Measurements from ENCODE around the gene SLC39A12. TPM values are rescaled to one million over a fixed set of nuclear protein-coding genes. Genes with fewer than 3 reads are reported as not detected.

The SLC39A12 gene
- total RNA-seq, 1 donor from 2014 or later = not detected

- Histone ChIP-seq H3K36me3 (no peaks in the 10 kb centered on the region), H3K4me1 (peaks cover 0 to 3% of the 10 kb centered on the region in 2 donors), H3K27me3 (no peaks in the 10 kb centered on the region), H3K4me3 (peak overlapping the region; percentile 24 to 28), H3K27ac (peak overlapping the region in 1 of 2 donors; percentile 9), H3K9me3 (no peaks in the 10 kb centered on the region)
- DNase-seq (ENCODE audit: low spot score in 2 of 2) = no peak
- TF ChIP-seq CTCF (IDR thresholded peaks at IDR 0.05) = no peak
- intact Hi-C loops (cut with DNase I) = no loop called here
These were observed 53.7 kb downstream of the SLC39A12 start for GRCh38 chr10:18005445-18005780.

- no peaks in the 10 kb centered on the region for H3K36me3 ChIP-seq
- peak overlapping the region in 1 of 2 donors; percentile 24 for H3K4me3 ChIP-seq
- H3K27ac ChIP-seq = peak overlapping the region in 1 of 2 donors; percentile 5
- DNase-seq (ENCODE audit: low spot score in 2 of 2) = no peak
- intact Hi-C loops (cut with DNase I) = no loop called here
- no peaks in the 10 kb centered on the region for H3K9me3 ChIP-seq
- TF ChIP-seq CTCF (IDR thresholded peaks at IDR 0.05) = no peak
- H3K4me1 ChIP-seq = peaks cover 0 to 3% of the 10 kb centered on the region in 2 donors
- no peaks in the 10 kb centered on the region for H3K27me3 ChIP-seq
These were observed 54.2 kb downstream of the SLC39A12 start for GRCh38 chr10:18005781-18006456.

- H3K27me3 ChIP-seq = no peaks in the 10 kb centered on the region
- H3K4me1 ChIP-seq = peaks cover 0 to 3% of the 10 kb centered on the region in 2 donors
These were observed 57.3 kb downstream of the SLC39A12 start for GRCh38 chr10:18008986-18009385.

GRCh38 chr10:18010050-18010449 lies 58.3 kb downstream of the SLC39A12 start:
- Histone ChIP-seq H3K9me3 (no peaks in the 10 kb centered on the region), H3K27me3 (no peaks in the 10 kb centered on the region), H3K4me3 (no peak overlapping the region), H3K4me1 (peaks cover 0 to 3% of the 10 kb centered on the region in 2 donors), H3K36me3 (no peaks in the 10 kb centered on the region), H3K27ac (no peak overlapping the region)
- no peak for TF ChIP-seq CTCF (IDR thresholded peaks at IDR 0.05)
- intact Hi-C loops (cut with DNase I) = no loop called here
- no peak for DNase-seq (ENCODE audit: low spot score in 2 of 2)

More at GRCh38 chr10:18008986-18009385, 57.3 kb downstream of the SLC39A12 start:
- no peak for TF ChIP-seq CTCF (IDR thresholded peaks at IDR 0.05)
- DNase-seq (ENCODE audit: low spot score in 2 of 2) = no peak
- Histone ChIP-seq H3K27ac (no peak overlapping the region), H3K4me3 (no peak overlapping the region), H3K9me3 (no peaks in the 10 kb centered on the region), H3K36me3 (no peaks in the 10 kb centered on the region)
- intact Hi-C loops (cut with DNase I) = no loop called here

- Histone ChIP-seq H3K27ac (no peak overlapping the region), H3K36me3 (no peaks in the 10 kb centered on the region), H3K9me3 (peaks cover 0 to 12% of the 10 kb centered on the region in 2 donors), H3K27me3 (no peaks in the 10 kb centered on the region), H3K4me1 (no peaks in the 10 kb centered on the region), H3K4me3 (no peak overlapping the region)
- intact Hi-C loops (cut with DNase I) = no loop called here
- TF ChIP-seq CTCF (IDR thresholded peaks at IDR 0.05) = no peak
- no peak for DNase-seq (ENCODE audit: low spot score in 2 of 2)
These were observed 68.8 kb downstream of the SLC39A12 start for GRCh38 chr10:18020523-18020922.
